GM19099 (cell line): ENCODE data around the gene ACSL1.

ENCODE experiments used
- POLR2A ChIP-seq: IDR thresholded peaks from 3 replicates; pipeline ENCODE4 v1.6.1; 2011; ENCODE audit warnings: low read depth; ENCODE audit not compliant: insufficient read length; ENCODE audit errors: extremely low read depth

The ACSL1 gene

GRCh38 chr4:184740980-184741391 lies 84.8 kb downstream of the ACSL1 start:
- TF ChIP-seq POLR2A = no peak

- no peak for TF ChIP-seq POLR2A
These were observed 91.0 kb downstream of the ACSL1 start for GRCh38 chr4:184734758-184735157.

- peak; percentile 80 for TF ChIP-seq POLR2A
These were observed 91.9 kb downstream of the ACSL1 start, which contains the start of gene CENPU for GRCh38 chr4:184733654-184734524. TSS of gene CENPU (minus strand) at chr4:184734096. CDS start at chr4:184734062, 34 bp downstream.

GRCh38 chr4:184732126-184732525 lies 93.6 kb downstream of the ACSL1 start:
- no peak for TF ChIP-seq POLR2A

- TF ChIP-seq POLR2A = no peak
These were observed 94.7 kb downstream of the ACSL1 start for GRCh38 chr4:184731056-184731455.

- TF ChIP-seq POLR2A = no peak
These were observed 95.8 kb downstream of the ACSL1 start for GRCh38 chr4:184729946-184730345.

- TF ChIP-seq POLR2A = no peak
These were observed 96.9 kb downstream of the ACSL1 start for GRCh38 chr4:184728858-184729257.

GRCh38 chr4:184727430-184727829 lies 98.3 kb downstream of the ACSL1 start:
- no peak for TF ChIP-seq POLR2A

GRCh38 chr4:184722798-184723197 lies 103.0 kb downstream of the ACSL1 start:
- no peak for TF ChIP-seq POLR2A

GRCh38 chr4:184721254-184721653 lies 104.5 kb downstream of the ACSL1 start:
- no peak for TF ChIP-seq POLR2A

GRCh38 chr4:184719407-184719806 lies 106.4 kb downstream of the ACSL1 start:
- no peak for TF ChIP-seq POLR2A

GRCh38 chr4:184715526-184715925 lies 110.2 kb downstream of the ACSL1 start:
- no peak for TF ChIP-seq POLR2A

- no peak for TF ChIP-seq POLR2A
These were observed 111.9 kb downstream of the ACSL1 start for GRCh38 chr4:184713887-184714286.

- no peak for TF ChIP-seq POLR2A
These were observed 113.4 kb downstream of the ACSL1 start for GRCh38 chr4:184712322-184712721.

- no peak for TF ChIP-seq POLR2A
These were observed 119.3 kb downstream of the ACSL1 start for GRCh38 chr4:184706453-184706852.

GRCh38 chr4:184705692-184706091 lies 120.1 kb downstream of the ACSL1 start:
- no peak for TF ChIP-seq POLR2A
